SK-N-SH treated with all-trans-retinoic acid at 6 μM for 48 hours (cell line): ENCODE measurements around the gene CIT.

Experiments used
- ARNTL ChIP-seq: fragments of 450-650 bp; formaldehyde crosslinking; IDR thresholded peaks from 2 replicates; pipeline ENCODE4 v1.5.0; 2020; ENCODE audit warnings: low read depth, mild to moderate bottlenecking, moderate library complexity, borderline replicate concordance
- CREB5 ChIP-seq: fragments of 250-450 bp; sonication (Bioruptor Pico); IDR thresholded peaks from 2 replicates; pipeline ENCODE4 v1.5.1; 2020; ENCODE audit warnings: low read depth, mild to moderate bottlenecking, moderate library complexity
- CSDC2 ChIP-seq: fragments of 250-450 bp; sonication (Bioruptor Pico); IDR thresholded peaks from 2 replicates; pipeline ENCODE4 v1.5.0; 2020; ENCODE audit warnings: mild to moderate bottlenecking, moderate library complexity
- PATZ1 ChIP-seq: fragments of 250-450 bp; sonication (Bioruptor Pico); IDR thresholded peaks from 2 replicates; pipeline ENCODE4 v1.8.0; 2020; ENCODE audit warnings: mild to moderate bottlenecking, moderate library complexity, borderline replicate concordance
- POU6F1 ChIP-seq: fragments of 250-450 bp; sonication (Bioruptor Pico); IDR thresholded peaks from 2 replicates; pipeline ENCODE4 v1.8.0; 2021; ENCODE audit warnings: low read depth, mild to moderate bottlenecking, moderate library complexity, borderline replicate concordance
- RARB ChIP-seq: fragments of 250-450 bp; sonication (Bioruptor Pico); IDR thresholded peaks from 2 replicates; pipeline ENCODE4 v1.8.0; 2021; ENCODE audit warnings: mild to moderate bottlenecking, moderate library complexity
- TSHZ2 ChIP-seq: fragments of 250-450 bp; sonication (Bioruptor Pico); IDR thresholded peaks from 2 replicates; pipeline ENCODE4 v1.5.0; 2020; ENCODE audit warnings: mild to moderate bottlenecking, moderate library complexity

GRCh38 chr12:119796292-119796691, 80.8 kb downstream of the CIT start:
- TF ChIP-seq PATZ1 (CRISPR knock-in tag) = no peak
- no peak for TF ChIP-seq TSHZ2 (CRISPR knock-in tag)
- no peak for TF ChIP-seq POU6F1 (CRISPR knock-in tag)
- TF ChIP-seq CSDC2 = no peak
- no peak for TF ChIP-seq CREB5 (CRISPR knock-in tag)
- TF ChIP-seq ARNTL (CRISPR knock-in tag) = no peak
- no peak for TF ChIP-seq RARB
